IMR-90 (cell line): ENCODE measurements around the gene ACTBL2.

ENCODE experiments used
- CHD1 ChIP-seq: IDR thresholded peaks from 2 replicates; pipeline ENCODE4 v1.6.1; 2012; ENCODE audit warnings: low read depth, low read length, improper control_type of control experiment
- CTCF ChIP-seq: conservative IDR thresholded peaks from 2 replicates; pipeline ENCODE4 v1.5.1; 2012; ENCODE audit warnings: mild to moderate bottlenecking, low read depth, low read length, improper control_type of control experiment
- MAZ ChIP-seq: IDR thresholded peaks from 2 replicates; pipeline ENCODE4 v1.6.1; 2012; ENCODE audit warnings: low read depth, mild to moderate bottlenecking, low read length, improper control_type of control experiment, moderate library complexity, borderline replicate concordance
- MXI1 ChIP-seq: IDR thresholded peaks from 2 replicates; pipeline ENCODE4 v1.6.1; 2012; ENCODE audit warnings: low read depth, mild to moderate bottlenecking, low read length, moderate library complexity, borderline replicate concordance
- RAD21 ChIP-seq: IDR thresholded peaks from 2 replicates; pipeline ENCODE4 v1.6.1; 2012; ENCODE audit warnings: low read length, improper control_type of control experiment
- RFX5 ChIP-seq: IDR thresholded peaks from 2 replicates; pipeline ENCODE4 v1.8.0; 2012; ENCODE audit warnings: low read depth, mild to moderate bottlenecking, low read length, moderate library complexity
- SMC3 ChIP-seq: fragments of 150-350 bp; IDR thresholded peaks from 2 replicates; pipeline ENCODE4 v1.6.1; 2016; ENCODE audit warnings: low read depth, mild to moderate bottlenecking, antibody characterized with exemption, low read length, moderate library complexity
- TF ChIP-seq, protein P1 (sequence below): fragments of 150-350 bp; IDR thresholded peaks from 2 replicates; pipeline ENCODE4 v1.6.1; 2016; ENCODE audit warnings: low read depth, mild to moderate bottlenecking, low read length, moderate library complexity, borderline replicate concordance

DNA sequence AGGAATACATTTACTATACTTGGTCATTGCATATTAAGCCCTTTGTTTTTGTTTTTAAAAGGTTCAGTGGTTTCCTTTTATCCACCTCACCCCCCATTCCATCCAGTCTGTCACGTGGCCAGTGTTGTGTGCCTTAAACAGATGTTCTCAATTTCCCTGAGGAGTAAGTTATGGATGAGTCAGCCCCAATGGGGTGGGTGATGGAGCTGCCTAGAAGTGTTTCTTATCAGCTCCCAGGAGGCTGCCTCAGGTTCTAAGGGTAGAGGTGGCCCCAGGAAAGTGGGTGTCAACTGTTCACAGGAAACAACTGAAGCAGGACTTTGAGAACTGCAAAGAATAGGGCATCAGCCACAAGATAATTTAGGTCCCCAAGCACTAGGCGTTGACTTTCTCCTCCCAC lies 41.1 kb downstream of the ACTBL2 start:
- TF ChIP-seq SMC3 (no peak), MAZ (peak; percentile 68; the same call in 1 of the 2 replicates), CTCF (no peak), RFX5 (no peak), MXI1 (no peak), RAD21 (peak; percentile 30), CHD1 (no peak)
- TF ChIP-seq, protein P1, sequence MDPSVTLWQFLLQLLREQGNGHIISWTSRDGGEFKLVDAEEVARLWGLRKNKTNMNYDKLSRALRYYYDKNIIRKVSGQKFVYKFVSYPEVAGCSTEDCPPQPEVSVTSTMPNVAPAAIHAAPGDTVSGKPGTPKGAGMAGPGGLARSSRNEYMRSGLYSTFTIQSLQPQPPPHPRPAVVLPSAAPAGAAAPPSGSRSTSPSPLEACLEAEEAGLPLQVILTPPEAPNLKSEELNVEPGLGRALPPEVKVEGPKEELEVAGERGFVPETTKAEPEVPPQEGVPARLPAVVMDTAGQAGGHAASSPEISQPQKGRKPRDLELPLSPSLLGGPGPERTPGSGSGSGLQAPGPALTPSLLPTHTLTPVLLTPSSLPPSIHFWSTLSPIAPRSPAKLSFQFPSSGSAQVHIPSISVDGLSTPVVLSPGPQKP: no peak
